H1 (cell line): ENCODE data around the gene TGFBR1. TPM values are rescaled to one million over a fixed set of nuclear protein-coding genes. Genes with fewer than 3 reads are reported as not detected.
A peak's percentile ranks its signal among the peaks of the same experiment; 100 is the strongest.

Source experiments
- CTCF ChIA-PET: fragments of 300-600 bp; sonication (Branson Sonifier 250); formaldehyde crosslinking; loops from one replicate; lab custom pipeline; 2021; ENCODE audit not compliant: partially characterized antibody; lab: Charles Lee
- POLR2A ChIA-PET: fragments of 300-600 bp; sonication (Branson Sonifier 250); formaldehyde crosslinking; loops from one replicate; lab custom pipeline; 2021; ENCODE audit warnings: inconsistent platforms; ENCODE audit not compliant: partially characterized antibody; lab: Charles Lee
- DNase-seq, 2 experiments: peaks; one replicate each; pipeline versions ENCODE4 v3.0.0 to v3.0.0-alpha.2; 2010 to 2022; ENCODE audit warnings: low spot score in 2 of 2, low read depth in 1 of 2, mixed read lengths in 1 of 2
- FAIRE-seq: peaks from 2 replicates; lab custom pipeline; 2011; peaks lifted over from hg19 to GRCh38; lab: Jason Lieb, UNC
- H2AFZ ChIP-seq: 2 replicates; pipeline ENCODE4 v1.8.1; 2012; ENCODE audit warnings: low read length, inconsistent platforms
- H2AK5ac ChIP-seq: 2 replicates; pipeline ENCODE4 v1.6.1; 2013; ENCODE audit warnings: low read depth, low read length
- H2BK120ac ChIP-seq: replicated peaks from 2 replicates; pipeline ENCODE3; 2013; ENCODE audit warnings: low read depth, low read length, inconsistent platforms
- H2BK12ac ChIP-seq: 2 replicates; pipeline ENCODE4 v1.6.1; 2013; ENCODE audit warnings: low read depth, low read length
- H2BK15ac ChIP-seq: 2 replicates; pipeline ENCODE4 v1.6.1; 2013; ENCODE audit warnings: low read length
- H2BK20ac ChIP-seq: 2 replicates; pipeline ENCODE4 v1.6.1; 2013; ENCODE audit warnings: low read length
- H2BK5ac ChIP-seq: 2 replicates; pipeline ENCODE4 v1.6.1; 2013; ENCODE audit warnings: low read depth, low read length
- H3K14ac ChIP-seq: 2 replicates; pipeline ENCODE4 v1.6.1; 2013; ENCODE audit warnings: inconsistent platforms; ENCODE audit not compliant: insufficient read length
- H3K18ac ChIP-seq: 2 replicates; pipeline ENCODE4 v1.6.1; 2013; ENCODE audit warnings: low read length; ENCODE audit errors: extremely low read depth
- H3K23ac ChIP-seq: 2 replicates; pipeline ENCODE4 v1.6.1; 2013; ENCODE audit warnings: inconsistent platforms; ENCODE audit not compliant: insufficient read length
- H3K23me2 ChIP-seq: 2 replicates; pipeline ENCODE4 v1.6.1; 2013; ENCODE audit warnings: low read depth, low read length
- H3K27ac ChIP-seq: 2 replicates; pipeline ENCODE4 v1.6.1; 2011; ENCODE audit warnings: low read depth, low read length, inconsistent platforms
- H3K27me3 ChIP-seq, 4 experiments: replicated peaks in 1 of 4; 1 replicate in 1 of 4; 2 replicates in 3 of 4; pipeline versions ENCODE4 v1.6.1 to v1.8.1; 2011 to 2013; ENCODE audit warnings: low read length in 3 of 4, mild to moderate bottlenecking in 3 of 4, inconsistent platforms in 2 of 4, mixed read lengths in 2 of 4, moderate library complexity in 1 of 4; ENCODE audit not compliant: control insufficient read depth in 3 of 4, insufficient read depth in 3 of 4; ENCODE audit errors: extremely low read depth in 1 of 4
- H3K36me3 ChIP-seq, 4 experiments: 2 replicates each; pipeline versions ENCODE4 v1.6.1 to v1.8.1; 2011 to 2013; ENCODE audit warnings: mild to moderate bottlenecking in 4 of 4, low read length in 3 of 4, moderate library complexity in 2 of 4, control low read depth in 1 of 4, inconsistent platforms in 1 of 4; ENCODE audit not compliant: insufficient read depth in 4 of 4, control insufficient read depth in 2 of 4
- H3K4ac ChIP-seq: replicated peaks from 2 replicates; pipeline ENCODE3; 2013; ENCODE audit warnings: low read length, low read depth, mixed read lengths, inconsistent platforms; ENCODE audit not compliant: insufficient read length
- H3K4me1 ChIP-seq, 4 experiments: replicated peaks in 1 of 4; 1 replicate in 1 of 4; 2 replicates in 3 of 4; pipeline versions ENCODE4 v1.6.1 to v1.8.1; 2011 to 2013; ENCODE audit warnings: low read length in 3 of 4, inconsistent platforms in 2 of 4, mixed read lengths in 1 of 4; ENCODE audit not compliant: insufficient read depth in 4 of 4, control insufficient read depth in 3 of 4
- H3K4me2 ChIP-seq, 2 experiments: 2 replicates each; pipeline versions ENCODE4 v1.6.1 to v1.8.1; 2011 to 2013; ENCODE audit warnings: low read depth in 2 of 2, low read length in 2 of 2, control low read depth in 1 of 2, inconsistent platforms in 1 of 2, mild to moderate bottlenecking in 1 of 2; ENCODE audit not compliant: insufficient read depth in 1 of 2
- H3K4me3 ChIP-seq, 4 experiments: fragments of 200-600, 300-600 bp in 1 of 4; sonication (generic), shearing (Covaris generic), sonication (Bioruptor Twin) in 1 of 4; 2 replicates each; pipeline versions ENCODE4 v1.5.1 to v1.8.1; 2011 to 2016; ENCODE audit warnings: low read length in 4 of 4, low read depth in 3 of 4, control low read depth in 2 of 4, inconsistent platforms in 2 of 4, mild to moderate bottlenecking in 2 of 4, mixed read lengths in 1 of 4, moderate library complexity in 1 of 4; ENCODE audit not compliant: insufficient read depth in 2 of 4; ENCODE audit errors: extremely low read depth in 1 of 4
- H3K56ac ChIP-seq: replicated peaks from 2 replicates; pipeline ENCODE3; 2013; ENCODE audit warnings: low read depth, mild to moderate bottlenecking, mixed read lengths, low read length, inconsistent platforms; ENCODE audit not compliant: insufficient read length
- H3K79me1 ChIP-seq: 2 replicates; pipeline ENCODE4 v1.6.1; 2013; ENCODE audit warnings: low read depth, low read length, control low read depth
- H3K79me2 ChIP-seq, 2 experiments: 2 replicates each; pipeline versions ENCODE4 v1.6.1 to v1.8.1; 2012 to 2013; ENCODE audit warnings: low read length in 2 of 2, mild to moderate bottlenecking in 2 of 2, inconsistent platforms in 1 of 2; ENCODE audit not compliant: insufficient read depth in 2 of 2, control insufficient read depth in 1 of 2
- H3K9ac ChIP-seq, 4 experiments: replicated peaks in 1 of 4; 1 replicate in 1 of 4; 2 replicates in 3 of 4; pipeline versions ENCODE4 v1.6.1 to v1.8.1; 2011 to 2013; ENCODE audit warnings: low read depth in 3 of 4, low read length in 3 of 4, control low read depth in 2 of 4, mild to moderate bottlenecking in 2 of 4, moderate library complexity in 2 of 4, inconsistent platforms in 1 of 4; ENCODE audit errors: extremely low read depth in 1 of 4
- H3K9me3 ChIP-seq, 2 experiments: 2 replicates each; pipeline versions ENCODE4 v1.6.1 to v1.8.1; 2012 to 2013; ENCODE audit warnings: mild to moderate bottlenecking in 2 of 2, moderate library complexity in 2 of 2, control low read depth in 1 of 2, inconsistent platforms in 1 of 2, low read depth in 1 of 2, low read length in 1 of 2, mixed read lengths in 1 of 2; ENCODE audit not compliant: insufficient read depth in 2 of 2
- H4K20me1 ChIP-seq, 2 experiments: replicated peaks in 1 of 2; 2 replicates each; pipeline versions ENCODE3 to v1.8.1; 2011 to 2013; ENCODE audit warnings: inconsistent platforms in 2 of 2, low read length in 2 of 2, mild to moderate bottlenecking in 1 of 2; ENCODE audit not compliant: insufficient read depth in 2 of 2, control insufficient read depth in 1 of 2
- H4K5ac ChIP-seq: 2 replicates; pipeline ENCODE4 v1.6.1; 2013; ENCODE audit warnings: low read length, low read depth, mixed read lengths, inconsistent platforms; ENCODE audit not compliant: insufficient read length
- H4K8ac ChIP-seq: 2 replicates; pipeline ENCODE4 v1.8.0; 2013; ENCODE audit warnings: mild to moderate bottlenecking, moderate library complexity, low read length, inconsistent platforms; ENCODE audit not compliant: insufficient read depth; ENCODE audit errors: extremely low read depth
- H4K91ac ChIP-seq: replicated peaks from 2 replicates; pipeline ENCODE3; 2013; ENCODE audit warnings: low read length, mixed read lengths, inconsistent platforms; ENCODE audit not compliant: insufficient read length
- CTCF ChIP-seq, 3 experiments: IDR thresholded peaks; 1 replicate in 2 of 3; 2 replicates in 1 of 3; pipeline versions ENCODE4 v1.5.1 to v1.6.1; 2011; ENCODE audit warnings: low read length in 3 of 3, mild to moderate bottlenecking in 3 of 3, inconsistent platforms in 2 of 3, low read depth in 1 of 3, moderate library complexity in 1 of 3; ENCODE audit not compliant: insufficient read depth in 1 of 3; ENCODE audit errors: control extremely low read depth in 1 of 3
- RAD21 ChIP-seq, 2 experiments: IDR thresholded peaks in 1 of 2; conservative IDR thresholded peaks in 1 of 2; 2 replicates each; pipeline ENCODE4 v1.6.1; 2011; ENCODE audit warnings: low read depth in 2 of 2, low read length in 2 of 2, improper control_type of control experiment in 1 of 2, inconsistent platforms in 1 of 2, mild to moderate bottlenecking in 1 of 2, moderate library complexity in 1 of 2
- TAF7 ChIP-seq: optimal IDR thresholded peaks from 2 replicates; pipeline ENCODE3; 2011; ENCODE audit warnings: low read depth, mild to moderate bottlenecking, inconsistent platforms, low read length, moderate library complexity, borderline replicate concordance
- TEAD4 ChIP-seq: IDR thresholded peaks from 2 replicates; pipeline ENCODE4 v1.6.1; 2012; ENCODE audit warnings: low read depth, low read length, inconsistent platforms, mixed read lengths
- YY1 ChIP-seq: IDR thresholded peaks from 2 replicates; pipeline ENCODE4 v1.6.1; 2011; ENCODE audit warnings: low read depth, mild to moderate bottlenecking, low read length
- WGBS, 2 experiments: shearing (Covaris generic) in 1 of 2; methylation state at CpG; one replicate each; pipeline versions ENCODE4 v1.1.6 to v1.1.7; 2013 to 2015; ENCODE audit warnings: low lambda C conversion rate in 2 of 2, mixed read lengths in 2 of 2, inconsistent platforms in 1 of 2, low coverage in 1 of 2, missing lambda C conversion rate in 1 of 2; ENCODE audit not compliant: insufficient replicate concordance in 2 of 2, insufficient coverage in 1 of 2, insufficient read length in 1 of 2; ENCODE audit errors: extremely low coverage in 1 of 2, missing lambda C conversion rate in 1 of 2; 5-methylcytosine and 5-hydroxymethylcytosine counted together
- polyA plus RNA-seq, 7 experiments: library from polyadenylated mRNA; depleted of rRNA in 3 of 7; stranded (reverse) in 5 of 7; unstranded in 2 of 7; fragments of >200 nt in 5 of 7; fragments of 200-250 nt in 2 of 7; gene quantifications; 1 replicate in 5 of 7; 2 replicates in 1 of 7; 4 replicates in 1 of 7; pipeline versions ENCODE4 v1.2.1 to v1.2.3, GENCODE V29; 2011 to 2013; ENCODE audit warnings: missing spikeins in 2 of 7, mixed read lengths in 2 of 7
- total RNA-seq: library from RNA; stranded (reverse); fragmentation: NEBNext Ultra II Directional; extraction: Animal tissue kit (Norgen Biotek cat#: 25700); gene quantifications from 2 replicates; pipeline ENCODE4 v1.2.1, GENCODE V29; 2021

The TGFBR1 gene
- total and polyA plus RNA-seq, 2 of the 8 experiments (the other 6 are each of a cell fraction or from before 2014, with no cell fraction given): 16.8 to 52.4 TPM

GRCh38 chr9:99140685-99141314, 35.9 kb downstream of the TGFBR1 start:
- Histone ChIP-seq H4K8ac (no peak overlapping the region), H3K9ac (no peak overlapping the region)

More at GRCh38 chr9:99140685-99141314, 35.9 kb downstream of the TGFBR1 start:
- H3K56ac ChIP-seq: no peak overlapping the region
- peak; percentile 56; the same call in 1 of the 2 replicates for TF ChIP-seq YY1
- TF ChIP-seq CTCF (IDR thresholded peaks at IDR 0.05; ENCODE audit: control extremely low read depth in 1 of 3, insufficient read depth in 1 of 3, low read depth in 1 of 3, low read length in 3 of 3): peak; percentile 77 to 92 (median 86)
- peak; percentile 59; the same call in 1 of the 2 replicates for TF ChIP-seq TEAD4
- TF ChIP-seq RAD21 (IDR thresholded peaks at IDR 0.05 in 1 of 2, conservative IDR thresholded peaks at IDR 0.05 in 1 of 2; ENCODE audit: low read depth in 2 of 2, low read length in 2 of 2): peak; percentile 96
- no peak for TF ChIP-seq TAF7
- no peak overlapping the region for H2AK5ac ChIP-seq
- H3K27me3 ChIP-seq: no peaks in the 10 kb centered on the region
- no peaks in the 10 kb centered on the region for H4K20me1 ChIP-seq
- H2BK20ac ChIP-seq: no peak overlapping the region
- H4K5ac ChIP-seq: no peak overlapping the region
- H3K4ac ChIP-seq: no peak overlapping the region
- no peak overlapping the region for H3K14ac ChIP-seq
- no peak overlapping the region for H3K4me2 ChIP-seq
- POLR2A ChIA-PET: interaction anchor here (0.6 kb wide), 1 partner anchor 1168 kb away, joined by 3 read pairs; no protein-coding TSS in a partner anchor
- H3K4me1 ChIP-seq: no peaks in the 10 kb centered on the region
- no peak overlapping the region for H2BK120ac ChIP-seq
- no peak overlapping the region for H3K4me3 ChIP-seq
- H4K91ac ChIP-seq: no peak overlapping the region
- DNase-seq: peak in 1 of 2 experiments; percentile 21
- H3K9me3 ChIP-seq: no peaks in the 10 kb centered on the region
- H3K27ac ChIP-seq: no peak overlapping the region
- CTCF ChIA-PET: interaction anchor here (0.7 to 8.9 kb wide), 41 partner anchors 10 to 349 kb away, joined by 3 to 108 read pairs (median 4); partner anchors contain the start of genes COL15A1 and TGFBR1
- H2BK12ac ChIP-seq: no peak overlapping the region
- H3K18ac ChIP-seq: no peak overlapping the region
- no peak overlapping the region for H2BK5ac ChIP-seq
- H3K36me3 ChIP-seq: peaks cover 2 to 47% (median 13%) of the 10 kb centered on the region in 4 experiments; a peak in 7 of 8 replicates
- H3K23ac ChIP-seq: no peak overlapping the region
- FAIRE-seq: no peak
- no peaks in the 10 kb centered on the region for H3K79me1 ChIP-seq
- no peak overlapping the region for H2BK15ac ChIP-seq
- WGBS, 2 experiments: 86% methylated on average over 2 of the region's 2 CpGs; no CpG with 5 or more reads in 1 of the 2 experiments
- no peaks in the 10 kb centered on the region for H3K23me2 ChIP-seq
- no peak overlapping the region for H2AFZ ChIP-seq
- no peaks in the 10 kb centered on the region for H3K79me2 ChIP-seq
